Lower leg skin (tissue), 4 donors: Measurements from ENCODE around the gene ARHGAP45. TPM values are rescaled to one million over a fixed set of nuclear protein-coding genes. Genes with fewer than 3 reads are reported as not detected.

ENCODE experiments used
- DNase-seq, 2 donors: peaks; one replicate each; pipeline ENCODE4 v3.0.0-alpha.2; 2019; ENCODE audit warnings: low spot score in 2 of 2
- H3K4me3 ChIP-seq: fragments of 200-600 bp; sonication (generic); 2 replicates; pipeline ENCODE4 v1.5.1; 2017; ENCODE audit warnings: mild to moderate bottlenecking, low read depth; ENCODE audit not compliant: poor library complexity, severe bottlenecking
- POLR2A ChIP-seq, 2 donors: fragments of 450-650 bp; IDR thresholded peaks; one replicate each; pipeline ENCODE4 v1.6.1; 2016 to 2017; ENCODE audit warnings: antibody characterized with exemption in 2 of 2, mild to moderate bottlenecking in 1 of 2, moderate library complexity in 1 of 2
- WGBS, 2 donors: methylation state at CpG; one replicate each; pipeline ENCODE4 v1.1.5; 2018; 5-methylcytosine and 5-hydroxymethylcytosine counted together
- intact Hi-C: fragments of 100-400 bp; cut with DNase I; formaldehyde crosslinking; loops from one replicate; pipeline ENCODE4 v1.15.0; 2023; ENCODE audit warnings: low total_unique reads
- total RNA-seq, 4 donors: library from RNA; depleted of rRNA; stranded (reverse); fragments of >200 nt; gene quantifications; one replicate each; pipeline ENCODE4 v1.1.0, GENCODE V29; 2016
- TF ChIP-seq, protein P1 (sequence below), 3 donors: fragments of 450-650 bp; IDR thresholded peaks; one replicate each; pipeline ENCODE4 v1.5.1; 2016; ENCODE audit warnings: antibody characterized with exemption in 3 of 3, mild to moderate bottlenecking in 3 of 3, moderate library complexity in 2 of 3

ARHGAP45 gene
- total RNA-seq, 4 donors from 2014 or later: 12.4 to 36.0 (median 14.4) TPM

DNA sequence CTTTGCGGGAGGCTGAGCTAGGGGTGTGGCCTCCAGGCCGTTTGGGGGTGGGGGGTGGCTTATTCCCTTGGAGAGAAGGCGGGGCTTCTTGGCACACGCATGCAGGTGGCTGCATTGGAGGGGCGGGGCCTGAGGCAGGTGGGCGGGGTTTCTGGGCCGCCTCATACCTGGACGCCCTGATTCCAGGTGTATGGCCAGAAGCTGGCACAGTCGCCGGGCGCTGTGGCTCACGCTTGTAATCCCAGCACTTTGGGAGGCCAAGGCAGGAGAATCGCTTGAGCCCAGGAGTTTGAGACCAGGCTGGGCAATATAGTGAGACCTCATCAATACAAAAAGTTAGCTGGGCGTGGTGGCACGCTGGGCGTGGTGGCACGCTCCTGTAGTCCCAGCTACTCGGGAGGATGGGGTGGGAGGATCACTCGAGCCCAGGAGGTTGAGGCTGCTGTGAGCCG lies 19.2 kb upstream of the ARHGAP45 start:
- DNase-seq: no peak
- 70 to 76% methylated on average over 18 to 19 of the region's 20 CpGs for WGBS, 2 donors
- intact Hi-C loops: no loop called here
- TF ChIP-seq, protein P1, sequence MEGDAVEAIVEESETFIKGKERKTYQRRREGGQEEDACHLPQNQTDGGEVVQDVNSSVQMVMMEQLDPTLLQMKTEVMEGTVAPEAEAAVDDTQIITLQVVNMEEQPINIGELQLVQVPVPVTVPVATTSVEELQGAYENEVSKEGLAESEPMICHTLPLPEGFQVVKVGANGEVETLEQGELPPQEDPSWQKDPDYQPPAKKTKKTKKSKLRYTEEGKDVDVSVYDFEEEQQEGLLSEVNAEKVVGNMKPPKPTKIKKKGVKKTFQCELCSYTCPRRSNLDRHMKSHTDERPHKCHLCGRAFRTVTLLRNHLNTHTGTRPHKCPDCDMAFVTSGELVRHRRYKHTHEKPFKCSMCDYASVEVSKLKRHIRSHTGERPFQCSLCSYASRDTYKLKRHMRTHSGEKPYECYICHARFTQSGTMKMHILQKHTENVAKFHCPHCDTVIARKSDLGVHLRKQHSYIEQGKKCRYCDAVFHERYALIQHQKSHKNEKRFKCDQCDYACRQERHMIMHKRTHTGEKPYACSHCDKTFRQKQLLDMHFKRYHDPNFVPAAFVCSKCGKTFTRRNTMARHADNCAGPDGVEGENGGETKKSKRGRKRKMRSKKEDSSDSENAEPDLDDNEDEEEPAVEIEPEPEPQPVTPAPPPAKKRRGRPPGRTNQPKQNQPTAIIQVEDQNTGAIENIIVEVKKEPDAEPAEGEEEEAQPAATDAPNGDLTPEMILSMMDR (IDR thresholded peaks at IDR 0.05): no peak
- no peak for TF ChIP-seq POLR2A (IDR thresholded peaks at IDR 0.05)
- no peak overlapping the region for H3K4me3 ChIP-seq

DNA sequence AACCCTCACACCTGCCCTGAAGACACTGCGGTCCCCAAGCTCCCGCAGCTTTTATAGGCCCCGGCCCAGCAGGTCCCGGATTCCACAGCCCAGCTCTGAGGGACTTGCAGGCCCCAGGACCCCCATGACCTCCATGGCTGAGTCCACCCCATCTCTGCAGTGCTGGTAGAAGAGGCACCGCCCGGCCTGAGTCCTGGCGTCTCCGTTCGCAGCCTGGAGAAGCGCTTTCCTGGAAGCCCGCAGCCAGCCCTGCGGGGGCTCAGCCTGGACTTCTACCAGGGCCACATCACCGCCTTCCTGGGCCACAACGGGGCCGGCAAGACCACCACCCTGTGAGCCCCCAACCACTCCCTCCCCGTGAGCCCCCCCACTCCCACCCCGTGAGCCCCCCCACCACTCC lies 17.9 kb upstream of the ARHGAP45 start:
- intact Hi-C loops: no loop called here
- DNase-seq: no peak
- no peak overlapping the region for H3K4me3 ChIP-seq
- TF ChIP-seq, protein P1 (IDR thresholded peaks at IDR 0.05): no peak
- no peak for TF ChIP-seq POLR2A (IDR thresholded peaks at IDR 0.05)
- 90 to 97% methylated on average over 11 to 14 of the region's 17 CpGs for WGBS, 2 donors

DNA sequence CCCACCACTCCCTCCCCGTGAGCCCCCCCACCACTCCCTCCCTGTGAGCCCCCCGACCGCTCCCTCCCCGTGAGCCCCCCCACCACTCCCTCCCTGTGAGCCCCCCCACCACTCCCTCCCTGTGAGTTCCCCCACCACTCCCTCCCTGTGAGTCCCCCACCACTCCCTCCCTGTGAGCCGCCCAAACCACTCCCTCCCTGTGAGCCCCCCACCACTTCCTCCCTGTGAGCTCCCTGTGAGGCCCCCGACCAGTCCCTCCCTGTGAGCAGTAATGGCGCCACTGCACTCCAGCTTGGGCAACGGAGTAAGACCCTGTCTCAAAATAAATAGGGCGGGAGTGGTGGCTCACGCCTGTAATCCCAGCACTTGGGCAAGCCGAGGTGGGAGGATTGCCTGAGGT lies 17.2 kb upstream of the ARHGAP45 start:
- TF ChIP-seq, protein P1 (IDR thresholded peaks at IDR 0.05): no peak
- TF ChIP-seq POLR2A (IDR thresholded peaks at IDR 0.05): no peak
- H3K4me3 ChIP-seq: no peak overlapping the region
- no peak for DNase-seq
- 62 to 69% methylated on average over 5 to 6 of the region's 11 CpGs for WGBS, 2 donors
- intact Hi-C loops: no loop called here

DNA sequence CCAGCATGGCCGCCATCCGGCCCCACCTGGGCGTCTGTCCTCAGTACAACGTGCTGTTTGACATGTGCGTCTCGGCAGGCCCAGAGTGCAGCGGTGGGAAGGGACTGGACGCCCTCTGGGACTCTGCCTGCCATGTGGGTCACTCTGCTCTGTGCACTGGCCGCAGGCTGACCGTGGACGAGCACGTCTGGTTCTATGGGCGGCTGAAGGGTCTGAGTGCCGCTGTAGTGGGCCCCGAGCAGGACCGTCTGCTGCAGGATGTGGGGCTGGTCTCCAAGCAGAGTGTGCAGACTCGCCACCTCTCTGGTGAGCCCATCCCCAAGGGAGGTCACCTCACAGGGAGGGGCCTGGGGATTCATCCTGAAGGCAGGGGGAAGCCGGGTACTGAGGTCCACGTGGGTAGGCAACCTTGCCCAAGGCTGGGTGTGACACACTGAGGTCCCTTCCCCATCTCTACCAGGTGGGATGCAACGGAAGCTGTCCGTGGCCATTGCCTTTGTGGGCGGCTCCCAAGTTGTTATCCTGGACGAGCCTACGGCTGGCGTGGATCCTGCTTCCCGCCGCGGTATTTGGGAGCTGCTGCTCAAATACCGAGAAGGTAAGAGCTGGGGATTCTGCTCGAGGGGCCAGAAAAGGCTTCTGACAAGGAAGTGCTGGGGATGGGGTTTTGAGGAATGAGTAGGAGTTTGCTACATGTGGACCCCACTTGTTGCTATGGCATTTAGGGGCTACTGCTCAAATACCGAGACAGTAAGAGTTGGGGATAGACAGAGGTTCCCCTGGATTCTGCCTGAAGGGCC lies 15.8 kb upstream of the ARHGAP45 start:
- TF ChIP-seq POLR2A (IDR thresholded peaks at IDR 0.05): no peak
- TF ChIP-seq, protein P1 (IDR thresholded peaks at IDR 0.05): no peak
- intact Hi-C loops: no loop called here
- H3K4me3 ChIP-seq: no peak overlapping the region
- WGBS, 2 donors: 82 to 90% methylated on average over 13 to 20 of the region's 31 CpGs
- no peak for DNase-seq

DNA sequence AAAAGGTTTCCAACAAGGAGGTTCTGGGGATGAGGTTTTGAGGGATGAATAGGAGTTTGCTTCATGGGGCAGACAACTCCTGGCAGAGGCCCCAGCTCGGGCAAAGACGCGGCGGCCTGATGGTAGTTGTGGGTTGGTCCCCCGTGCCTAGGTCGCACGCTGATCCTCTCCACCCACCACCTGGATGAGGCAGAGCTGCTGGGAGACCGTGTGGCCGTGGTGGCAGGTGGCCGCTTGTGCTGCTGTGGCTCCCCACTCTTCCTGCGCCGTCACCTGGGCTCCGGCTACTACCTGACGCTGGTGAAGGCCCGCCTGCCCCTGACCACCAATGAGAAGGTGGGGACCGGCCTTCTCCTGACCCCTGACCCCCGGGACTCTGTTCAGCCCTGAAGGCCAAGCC lies 15.2 kb upstream of the ARHGAP45 start:
- TF ChIP-seq, protein P1 (IDR thresholded peaks at IDR 0.05): no peak
- TF ChIP-seq POLR2A (IDR thresholded peaks at IDR 0.05): no peak
- intact Hi-C loops: no loop called here
- no peak overlapping the region for H3K4me3 ChIP-seq
- 90 to 93% methylated on average over 17 of the region's 17 CpGs for WGBS, 2 donors
- DNase-seq: no peak
